ENCODE data around the gene WWOX. TPM values are rescaled to one million over a fixed set of nuclear protein-coding genes. Genes with fewer than 3 reads are reported as not detected.

Gene WWOX
- total RNA-seq, 2 experiments from 2014 or later = 14.3 to 16.5 TPM

GRCh38 chr16:79066561-79066960 is 967.1 kb downstream of the WWOX start:
- Mint-ChIP-seq H3K9me3 (no peaks in the 10 kb centered on the region), H3K27ac (no peak overlapping the region), H3K27me3 (peaks cover 8% of the 10 kb centered on the region), H3K36me3 (no peaks in the 10 kb centered on the region), H3K4me1 (ENCODE audit: low read depth) (peaks cover 55% of the 10 kb centered on the region), H3K4me3 (no peak overlapping the region)
- no peak for DNase-seq
- intact Hi-C loops (cut with micrococcal nuclease) = no loop called here
- POLR2A ChIA-PET = no interaction called here
- CTCF ChIA-PET = interaction anchor here (1.3 kb wide), 1 partner anchor 23 kb away, joined by 3 read pairs; no protein-coding TSS in a partner anchor

DNA sequence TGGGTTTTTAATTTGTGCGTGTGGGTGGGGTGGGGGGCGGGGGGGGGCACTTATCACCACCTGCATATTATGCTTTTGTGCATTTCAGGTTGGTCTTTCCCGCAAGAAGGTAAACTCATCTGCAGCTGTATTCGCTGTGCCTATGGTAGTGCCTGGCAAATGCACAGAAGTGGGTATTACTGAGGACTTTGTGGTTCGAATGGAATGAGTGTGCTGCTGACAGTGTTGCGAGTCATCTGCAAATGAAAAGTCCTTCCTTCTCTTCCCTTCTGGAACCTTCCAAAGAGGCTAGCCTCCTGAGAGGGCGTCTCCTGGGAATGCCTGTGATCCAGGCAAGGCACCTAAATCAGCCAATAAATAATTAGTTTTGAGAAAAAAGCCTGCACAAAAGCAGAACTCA is 968.1 kb downstream of the WWOX start:
- H3K4me3 Mint-ChIP-seq = no peak overlapping the region
- CTCF ChIA-PET = interaction anchor here (1.1 to 1.3 kb wide), 2 partner anchors 20 to 24 kb away, joined by 3 read pairs; no protein-coding TSS in a partner anchor
- no peak overlapping the region for H3K27ac Mint-ChIP-seq
- peaks cover 59% of the 10 kb centered on the region for H3K4me1 Mint-ChIP-seq (ENCODE audit: low read depth)
- peak; percentile 51 for DNase-seq
- POLR2A ChIA-PET = interaction anchor here (1.2 kb wide), 1 partner anchor 361 kb away, joined by 3 read pairs; no protein-coding TSS in a partner anchor
- no peaks in the 10 kb centered on the region for H3K9me3 Mint-ChIP-seq
- intact Hi-C loops (cut with micrococcal nuclease) = no loop called here
- peaks cover 6% of the 10 kb centered on the region for H3K27me3 Mint-ChIP-seq
- H3K36me3 Mint-ChIP-seq = no peaks in the 10 kb centered on the region

DNA sequence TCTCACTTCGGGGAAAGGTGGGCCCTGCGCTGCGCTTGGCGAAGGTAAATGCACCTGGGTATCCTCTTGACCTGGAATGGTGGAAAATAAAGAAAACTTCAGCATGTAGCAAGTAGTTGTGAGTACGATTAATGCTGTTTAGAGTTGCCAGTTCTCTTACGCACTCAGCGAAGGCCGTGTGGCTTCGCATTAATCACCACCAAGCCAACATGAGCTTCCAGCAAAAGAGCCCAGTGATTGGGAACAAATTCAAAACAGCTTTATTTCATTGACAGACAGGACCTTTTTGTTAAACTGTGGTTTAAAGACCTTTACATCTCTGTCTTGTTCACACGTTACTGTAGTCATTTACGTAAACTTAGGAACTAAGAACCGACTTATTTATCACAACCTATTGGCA is 969.7 kb downstream of the WWOX start:
- ChIA-PET POLR2A (interaction anchor here (1.0 to 1.6 kb wide), 8 partner anchors 62 to 211 kb away, joined by 3 to 8 read pairs (median 4); no protein-coding TSS in a partner anchor), CTCF (interaction anchor here (1.2 kb wide), 1 partner anchor 533 kb away, joined by 3 read pairs; no protein-coding TSS in a partner anchor)
- intact Hi-C loops (cut with micrococcal nuclease) = loop anchor here (1.0 kb wide), 1 partner anchor 107 kb away; no protein-coding TSS in a partner anchor
- Mint-ChIP-seq H3K36me3 (no peaks in the 10 kb centered on the region), H3K4me3 (no peak overlapping the region), H3K9me3 (no peaks in the 10 kb centered on the region), H3K4me1 (ENCODE audit: low read depth) (peaks cover 61% of the 10 kb centered on the region), H3K27ac (peak overlapping the region; percentile 84), H3K27me3 (peaks cover 4% of the 10 kb centered on the region)
- no peak for DNase-seq

DNA sequence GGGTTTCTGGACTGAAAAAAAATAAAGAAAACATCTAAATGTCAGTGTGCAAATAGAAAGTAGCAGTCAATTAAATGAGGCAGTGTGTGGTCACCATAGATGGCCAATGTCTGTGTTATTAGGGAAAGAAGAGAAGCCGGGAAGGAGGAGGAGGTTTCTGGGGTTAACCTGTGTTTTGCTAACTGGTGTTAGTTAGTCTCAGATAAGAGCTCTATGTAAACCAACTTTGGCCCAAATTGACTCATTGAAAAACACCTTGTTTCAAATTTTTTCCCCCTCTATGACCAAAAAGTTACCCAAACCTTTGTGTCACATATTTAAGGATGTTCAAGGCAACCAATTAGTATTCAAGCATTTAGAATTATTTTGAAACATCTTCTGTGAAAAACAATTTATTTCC is 970.2 kb downstream of the WWOX start:
- DNase-seq = no peak
- POLR2A ChIA-PET = interaction anchor here (0.9 to 1.3 kb wide), 11 partner anchors 62 to 532 kb away, joined by 3 to 8 read pairs (median 3); no protein-coding TSS in a partner anchor

DNA sequence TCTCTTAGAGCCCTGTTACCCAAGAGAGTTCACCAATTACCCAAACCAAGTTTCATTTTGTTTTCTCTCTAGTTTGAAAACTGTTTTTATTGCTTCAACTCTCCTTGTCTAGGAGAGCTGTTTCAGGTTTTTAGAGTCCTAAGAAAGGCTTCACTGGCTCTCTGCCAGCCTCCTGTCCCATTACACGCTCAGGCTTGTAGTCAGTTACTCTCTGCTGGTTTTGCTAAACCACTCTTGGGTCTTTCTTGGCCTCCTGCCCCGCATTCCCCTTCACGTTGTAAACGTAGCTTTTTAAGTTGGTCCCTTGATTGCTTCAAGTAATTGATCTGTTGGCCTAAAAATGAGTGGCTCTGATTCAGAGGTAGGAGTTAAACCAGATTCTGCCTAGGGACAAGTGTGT is 972.0 kb downstream of the WWOX start:
- H3K4me3 Mint-ChIP-seq = no peak overlapping the region
- H3K36me3 Mint-ChIP-seq = no peaks in the 10 kb centered on the region
- intact Hi-C loops (cut with micrococcal nuclease) = loop anchor here (10.0 kb wide), 2 partner anchors 367 to 773 kb away; no protein-coding TSS in a partner anchor
- ChIA-PET POLR2A (interaction anchor here (0.9 to 1.0 kb wide), 2 partner anchors 238 to 292 kb away, joined by 3 read pairs; no protein-coding TSS in a partner anchor), CTCF (interaction anchor here (0.6 to 1.0 kb wide), 3 partner anchors 112 to 239 kb away, joined by 3 to 4 read pairs (median 3); no protein-coding TSS in a partner anchor)
- H3K9me3 Mint-ChIP-seq = no peaks in the 10 kb centered on the region
- peaks cover 74% of the 10 kb centered on the region for H3K4me1 Mint-ChIP-seq (ENCODE audit: low read depth)
- peak overlapping the region; percentile 84 for H3K27ac Mint-ChIP-seq
- H3K27me3 Mint-ChIP-seq = peaks cover 4% of the 10 kb centered on the region
- no peak for DNase-seq

More for the DNA sequence above, 970.2 kb downstream of the WWOX start:
- H3K4me1 Mint-ChIP-seq (ENCODE audit: low read depth) = peaks cover 59% of the 10 kb centered on the region
- H3K36me3 Mint-ChIP-seq = no peaks in the 10 kb centered on the region
- CTCF ChIA-PET = interaction anchor here (0.6 to 1.2 kb wide), 3 partner anchors 84 to 532 kb away, joined by 3 to 4 read pairs (median 3); no protein-coding TSS in a partner anchor
- no peak overlapping the region for H3K4me3 Mint-ChIP-seq
- no peaks in the 10 kb centered on the region for H3K9me3 Mint-ChIP-seq
- peak overlapping the region; percentile 84 for H3K27ac Mint-ChIP-seq
- H3K27me3 Mint-ChIP-seq = peaks cover 4% of the 10 kb centered on the region
- intact Hi-C loops (cut with micrococcal nuclease) = loop anchor here (1.0 to 10.0 kb wide), 3 partner anchors 107 to 775 kb away; no protein-coding TSS in a partner anchor

DNA sequence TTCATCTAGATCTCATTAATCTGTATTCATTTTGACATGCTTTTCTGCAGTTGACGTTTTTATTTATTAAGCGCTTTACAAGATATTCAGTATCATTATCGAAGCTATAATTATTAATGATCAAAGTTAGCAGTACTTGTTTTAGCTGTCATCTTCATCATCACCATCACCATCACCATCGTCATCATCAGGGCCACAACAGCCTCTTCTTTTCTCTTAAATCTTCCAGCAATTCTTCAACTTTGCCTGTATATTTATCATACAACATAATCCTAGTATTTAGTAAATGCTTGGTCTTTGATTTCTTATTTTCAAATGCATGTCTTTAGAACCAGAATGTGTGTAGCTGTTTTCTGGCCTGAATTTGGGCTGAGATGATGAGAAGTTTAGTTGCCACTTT is 973.1 kb downstream of the WWOX start:
- H3K27ac Mint-ChIP-seq = peak overlapping the region; percentile 40
- POLR2A ChIA-PET = no interaction called here
- no peak for DNase-seq
- intact Hi-C loops (cut with micrococcal nuclease) = loop anchor here (10.0 kb wide), 2 partner anchors 368 to 772 kb away; no protein-coding TSS in a partner anchor
- peaks cover 79% of the 10 kb centered on the region for H3K4me1 Mint-ChIP-seq (ENCODE audit: low read depth)
- H3K27me3 Mint-ChIP-seq = peaks cover 4% of the 10 kb centered on the region
- H3K4me3 Mint-ChIP-seq = no peak overlapping the region
- no peaks in the 10 kb centered on the region for H3K9me3 Mint-ChIP-seq
- H3K36me3 Mint-ChIP-seq = no peaks in the 10 kb centered on the region
- CTCF ChIA-PET = interaction anchor here (1.5 kb wide), 1 partner anchor 174 kb away, joined by 5 read pairs; no protein-coding TSS in a partner anchor

DNA sequence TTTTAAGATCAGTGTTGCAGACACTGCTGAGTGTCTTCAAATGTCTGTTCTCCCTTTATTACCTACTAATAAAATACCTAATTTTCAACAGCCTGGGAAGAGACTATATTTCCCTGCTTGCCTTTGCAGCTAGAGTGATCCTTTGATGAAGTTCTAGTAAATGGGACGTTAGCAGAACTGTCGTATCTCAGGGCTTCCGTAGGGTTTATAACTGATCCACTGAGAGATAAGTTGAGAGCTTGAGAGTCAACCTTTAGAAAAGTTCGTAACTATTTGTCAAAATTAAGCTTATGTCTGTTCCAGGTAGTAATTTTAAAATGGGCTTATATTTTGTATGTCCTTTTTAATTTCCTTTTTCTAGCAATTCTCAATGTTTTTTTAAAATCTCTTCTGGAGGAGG is 974.1 kb downstream of the WWOX start:
- CTCF ChIA-PET = interaction anchor here (0.7 to 1.5 kb wide), 2 partner anchors 175 to 241 kb away, joined by 3 to 5 read pairs; no protein-coding TSS in a partner anchor
- Mint-ChIP-seq H3K9me3 (no peaks in the 10 kb centered on the region), H3K36me3 (no peaks in the 10 kb centered on the region), H3K4me3 (peak overlapping the region; percentile 40), H3K4me1 (ENCODE audit: low read depth) (peaks cover 81% of the 10 kb centered on the region), H3K27me3 (peaks cover 4% of the 10 kb centered on the region), H3K27ac (peak overlapping the region; percentile 95)
- DNase-seq = no peak
- POLR2A ChIA-PET = interaction anchor here (1.4 to 2.0 kb wide), 4 partner anchors 196 to 527 kb away, joined by 4 to 7 read pairs (median 4); partner anchors contain the start of gene MAF
- intact Hi-C loops (cut with micrococcal nuclease) = loop anchor here (10.0 kb wide), 2 partner anchors 369 to 771 kb away; no protein-coding TSS in a partner anchor

DNA sequence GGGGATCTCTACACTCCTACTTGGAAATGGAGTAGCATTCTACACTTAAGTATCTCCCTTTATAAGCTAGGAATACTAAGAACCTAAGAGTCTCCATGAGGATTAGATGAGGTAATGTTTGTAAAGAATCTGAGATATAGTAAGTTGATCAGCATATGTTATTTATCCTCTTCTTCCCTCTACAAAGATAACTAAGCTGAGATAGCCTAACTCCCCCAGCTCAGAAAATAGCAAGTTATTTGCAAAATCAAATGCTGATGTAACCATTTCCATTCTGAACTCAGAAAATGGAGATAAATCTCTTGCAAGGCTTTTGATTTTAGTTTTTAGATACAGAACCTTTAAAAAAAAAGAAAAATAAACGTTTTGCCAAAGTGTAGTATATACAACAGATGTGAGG is 975.1 kb downstream of the WWOX start:
- DNase-seq = no peak
- Mint-ChIP-seq H3K4me1 (ENCODE audit: low read depth) (peaks cover 83% of the 10 kb centered on the region), H3K27me3 (peaks cover 4% of the 10 kb centered on the region), H3K4me3 (no peak overlapping the region), H3K27ac (peak overlapping the region; percentile 95), H3K9me3 (no peaks in the 10 kb centered on the region), H3K36me3 (peaks cover 3% of the 10 kb centered on the region)
- intact Hi-C loops (cut with micrococcal nuclease) = loop anchor here (10.0 kb wide), 2 partner anchors 370 to 770 kb away; no protein-coding TSS in a partner anchor
- ChIA-PET POLR2A (interaction anchor here (1.2 to 3.7 kb wide), 7 partner anchors 16 to 526 kb away, joined by 4 to 33 read pairs (median 6); partner anchors contain the start of gene MAF), CTCF (interaction anchor here (0.6 to 1.2 kb wide), 3 partner anchors 18 to 301 kb away, joined by 3 read pairs; no protein-coding TSS in a partner anchor)

- ChIA-PET CTCF (interaction anchor here (0.6 to 1.2 kb wide), 3 partner anchors 19 to 301 kb away, joined by 3 read pairs; no protein-coding TSS in a partner anchor), POLR2A (interaction anchor here (1.2 to 3.7 kb wide), 7 partner anchors 16 to 526 kb away, joined by 4 to 33 read pairs (median 6); partner anchors contain the start of gene MAF)
- H3K4me1 Mint-ChIP-seq (ENCODE audit: low read depth) = peaks cover 81% of the 10 kb centered on the region
- intact Hi-C loops (cut with micrococcal nuclease) = loop anchor here (5.0 to 10.0 kb wide), 5 partner anchors 82 to 770 kb away; partner anchors contain the start of gene MAF
- no peaks in the 10 kb centered on the region for H3K9me3 Mint-ChIP-seq
- peaks cover 4% of the 10 kb centered on the region for H3K27me3 Mint-ChIP-seq
- H3K4me3 Mint-ChIP-seq = no peak overlapping the region
- no peak for DNase-seq
- peak overlapping the region; percentile 95 for H3K27ac Mint-ChIP-seq
- H3K36me3 Mint-ChIP-seq = peaks cover 3% of the 10 kb centered on the region
These were observed 975.5 kb downstream of the WWOX start for GRCh38 chr16:79074951-79075350.

- peak; percentile 72 for DNase-seq
- Mint-ChIP-seq H3K9me3 (no peaks in the 10 kb centered on the region), H3K36me3 (peaks cover 3% of the 10 kb centered on the region), H3K27me3 (peaks cover 4% of the 10 kb centered on the region), H3K4me3 (peak overlapping the region; percentile 1), H3K27ac (peak overlapping the region; percentile 95), H3K4me1 (ENCODE audit: low read depth) (peaks cover 74% of the 10 kb centered on the region)
- intact Hi-C loops (cut with micrococcal nuclease) = loop anchor here (1.0 to 10.0 kb wide), 14 partner anchors 13 to 769 kb away; partner anchors contain the start of gene MAF
- ChIA-PET CTCF (interaction anchor here (0.7 to 1.7 kb wide), 9 partner anchors 12 to 525 kb away, joined by 3 to 5 read pairs (median 4); no protein-coding TSS in a partner anchor), POLR2A (interaction anchor here (0.8 to 3.7 kb wide), 20 partner anchors 13 to 528 kb away, joined by 3 to 33 read pairs (median 5); partner anchors contain the start of gene MAF)
These were observed 976.8 kb downstream of the WWOX start for GRCh38 chr16:79076047-79076767.

- Mint-ChIP-seq H3K4me3 (no peak overlapping the region), H3K27ac (peak overlapping the region; percentile 95), H3K27me3 (peaks cover 4% of the 10 kb centered on the region), H3K9me3 (no peaks in the 10 kb centered on the region), H3K36me3 (peaks cover 3% of the 10 kb centered on the region), H3K4me1 (ENCODE audit: low read depth) (peaks cover 80% of the 10 kb centered on the region)
- POLR2A ChIA-PET = interaction anchor here (1.7 to 3.7 kb wide), 7 partner anchors 12 to 523 kb away, joined by 7 to 33 read pairs (median 16); partner anchors contain the start of gene MAF
- no peak for DNase-seq
- intact Hi-C loops (cut with micrococcal nuclease) = loop anchor here (2.0 to 10.0 kb wide), 6 partner anchors 35 to 767 kb away; partner anchors contain the start of gene MAF
- CTCF ChIA-PET = interaction anchor here (0.7 to 1.7 kb wide), 6 partner anchors 135 to 524 kb away, joined by 3 to 5 read pairs (median 4); no protein-coding TSS in a partner anchor
These were observed 977.9 kb downstream of the WWOX start for GRCh38 chr16:79077346-79077745.
